RWPE2 (cell line): ENCODE results near the gene GNA15.
"Not testable (repeated sequence)": the region's sequence is repeated elsewhere in the genome, so short reads cannot be mapped to it uniquely, and the experiment has no call there.

Experiments
- ATAC-seq: fragments of 200-7000 bp; cut with Tn5 transposase; 3 replicates; pipeline ENCODE4 v1.9.1; 2021; ENCODE audit warnings: low read depth
- DNase-seq: peaks from one replicate; pipeline ENCODE4 v3.0.0-alpha.2; 2020; ENCODE audit warnings: low spot score
- H3K27ac ChIP-seq: fragments of 450-650 bp; 2 replicates; pipeline ENCODE4 v1.5.1; 2017; ENCODE audit warnings: mild to moderate bottlenecking; ENCODE audit not compliant: poor library complexity, severe bottlenecking
- H3K27me3 ChIP-seq: fragments of 250-450 bp; sonication (Bioruptor Pico); 2 replicates; pipeline ENCODE4 v1.5.1; 2021; ENCODE audit warnings: mild to moderate bottlenecking, moderate library complexity; ENCODE audit not compliant: insufficient read depth, poor library complexity, severe bottlenecking
- H3K36me3 ChIP-seq: fragments of 250-450 bp; sonication (Bioruptor Pico); 2 replicates; pipeline ENCODE4 v1.5.1; 2020; ENCODE audit warnings: low read depth, mild to moderate bottlenecking, moderate library complexity
- H3K4me1 ChIP-seq: fragments of 250-450 bp; sonication (Bioruptor Pico); 2 replicates; pipeline ENCODE4 v1.5.1; 2021; ENCODE audit warnings: mild to moderate bottlenecking, moderate library complexity; ENCODE audit not compliant: insufficient read depth, poor library complexity, severe bottlenecking
- H3K4me3 ChIP-seq: fragments of 250-450 bp; sonication (Bioruptor Pico); 2 replicates; pipeline ENCODE4 v1.5.1; 2021; ENCODE audit warnings: mild to moderate bottlenecking, moderate library complexity; ENCODE audit not compliant: severe bottlenecking
- H3K9me3 ChIP-seq: fragments of 250-450 bp; sonication (Bioruptor Pico); 2 replicates; pipeline ENCODE4 v1.5.1; 2021; ENCODE audit warnings: mild to moderate bottlenecking, moderate library complexity; ENCODE audit not compliant: severe bottlenecking
- TF ChIP-seq, protein P1 (sequence below): fragments of 450-650 bp; IDR thresholded peaks from one replicate; pipeline ENCODE4 v1.5.1; 2017; ENCODE audit warnings: mild to moderate bottlenecking, moderate library complexity; ENCODE audit not compliant: poor library complexity, severe bottlenecking

GNA15 gene, protein sequence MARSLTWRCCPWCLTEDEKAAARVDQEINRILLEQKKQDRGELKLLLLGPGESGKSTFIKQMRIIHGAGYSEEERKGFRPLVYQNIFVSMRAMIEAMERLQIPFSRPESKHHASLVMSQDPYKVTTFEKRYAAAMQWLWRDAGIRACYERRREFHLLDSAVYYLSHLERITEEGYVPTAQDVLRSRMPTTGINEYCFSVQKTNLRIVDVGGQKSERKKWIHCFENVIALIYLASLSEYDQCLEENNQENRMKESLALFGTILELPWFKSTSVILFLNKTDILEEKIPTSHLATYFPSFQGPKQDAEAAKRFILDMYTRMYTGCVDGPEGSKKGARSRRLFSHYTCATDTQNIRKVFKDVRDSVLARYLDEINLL

DNA sequence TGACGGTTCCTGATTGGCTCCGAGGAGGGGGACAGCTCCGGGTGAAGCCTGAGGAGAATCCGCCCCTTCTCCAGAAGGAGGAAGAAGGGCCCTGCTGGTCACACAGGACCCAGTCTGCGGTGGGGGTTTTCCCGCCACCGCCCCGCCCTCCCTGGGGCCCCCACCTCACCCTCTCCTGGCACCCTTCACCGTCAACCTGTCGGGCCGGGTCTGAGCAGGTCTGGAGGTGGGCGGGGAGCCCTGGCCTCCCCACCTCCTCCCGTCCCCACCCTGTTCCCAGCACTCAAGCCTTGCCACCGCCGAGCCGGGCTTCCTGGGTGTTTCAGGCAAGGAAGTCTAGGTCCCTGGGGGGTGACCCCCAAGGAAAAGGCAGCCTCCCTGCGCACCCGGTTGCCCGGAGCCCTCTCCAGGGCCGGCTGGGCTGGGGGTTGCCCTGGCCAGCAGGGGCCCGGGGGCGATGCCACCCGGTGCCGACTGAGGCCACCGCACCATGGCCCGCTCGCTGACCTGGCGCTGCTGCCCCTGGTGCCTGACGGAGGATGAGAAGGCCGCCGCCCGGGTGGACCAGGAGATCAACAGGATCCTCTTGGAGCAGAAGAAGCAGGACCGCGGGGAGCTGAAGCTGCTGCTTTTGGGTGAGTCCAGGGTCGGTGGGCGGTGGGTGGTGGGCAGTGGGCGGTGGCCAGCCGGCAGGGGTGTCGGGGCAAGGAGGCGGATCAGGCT, at the start of gene GNA15:
TSS of gene GNA15 (plus strand) at position 73 of the 723 bp plus-strand sequence. CDS start at position 491, 418 bp downstream.
- Histone ChIP-seq H3K4me1 (peaks cover 8% of the 10 kb centered on the region), H3K9me3 (no peaks in the 10 kb centered on the region), H3K27ac (peak within 1 kb of the TSS; percentile 93), H3K27me3 (no peaks in the 10 kb centered on the region), H3K36me3 (peaks cover 26% of the 10 kb centered on the region), H3K4me3 (peak within 1 kb of the TSS; percentile 87)
- DNase-seq (peak; percentile 65), ATAC-seq (peak; percentile 61)
- TF ChIP-seq, protein P1, sequence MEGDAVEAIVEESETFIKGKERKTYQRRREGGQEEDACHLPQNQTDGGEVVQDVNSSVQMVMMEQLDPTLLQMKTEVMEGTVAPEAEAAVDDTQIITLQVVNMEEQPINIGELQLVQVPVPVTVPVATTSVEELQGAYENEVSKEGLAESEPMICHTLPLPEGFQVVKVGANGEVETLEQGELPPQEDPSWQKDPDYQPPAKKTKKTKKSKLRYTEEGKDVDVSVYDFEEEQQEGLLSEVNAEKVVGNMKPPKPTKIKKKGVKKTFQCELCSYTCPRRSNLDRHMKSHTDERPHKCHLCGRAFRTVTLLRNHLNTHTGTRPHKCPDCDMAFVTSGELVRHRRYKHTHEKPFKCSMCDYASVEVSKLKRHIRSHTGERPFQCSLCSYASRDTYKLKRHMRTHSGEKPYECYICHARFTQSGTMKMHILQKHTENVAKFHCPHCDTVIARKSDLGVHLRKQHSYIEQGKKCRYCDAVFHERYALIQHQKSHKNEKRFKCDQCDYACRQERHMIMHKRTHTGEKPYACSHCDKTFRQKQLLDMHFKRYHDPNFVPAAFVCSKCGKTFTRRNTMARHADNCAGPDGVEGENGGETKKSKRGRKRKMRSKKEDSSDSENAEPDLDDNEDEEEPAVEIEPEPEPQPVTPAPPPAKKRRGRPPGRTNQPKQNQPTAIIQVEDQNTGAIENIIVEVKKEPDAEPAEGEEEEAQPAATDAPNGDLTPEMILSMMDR = no peak

DNA sequence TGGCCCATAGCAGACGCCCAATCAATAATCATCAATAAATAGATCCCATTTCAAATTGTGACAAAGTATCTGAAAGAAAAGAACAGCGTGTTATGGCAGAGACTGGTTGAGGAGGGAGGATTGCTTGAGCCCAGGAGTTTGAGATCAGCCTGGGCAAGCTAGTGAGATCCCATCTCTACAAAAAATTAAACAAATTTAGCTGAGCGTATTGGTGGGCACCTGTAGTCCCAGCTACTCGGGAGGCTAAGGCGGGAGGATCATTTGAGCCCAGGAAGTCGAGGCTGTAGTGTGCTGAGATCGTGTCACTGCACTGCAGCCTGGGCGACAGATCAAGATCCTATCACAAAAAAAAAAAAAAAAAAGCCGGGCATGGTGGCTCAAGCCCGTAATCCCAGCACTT, 48.1 kb upstream of the GNA15 start:
- no peak for ATAC-seq
- H3K27me3 ChIP-seq = no peaks in the 10 kb centered on the region
- no peak overlapping the region for H3K27ac ChIP-seq
- H3K4me1 ChIP-seq = no peaks in the 10 kb centered on the region
- no peak for DNase-seq
- no peaks in the 10 kb centered on the region for H3K36me3 ChIP-seq
- no peaks in the 10 kb centered on the region for H3K9me3 ChIP-seq
- no peak overlapping the region for H3K4me3 ChIP-seq
- TF ChIP-seq, protein P1 = no peak

DNA sequence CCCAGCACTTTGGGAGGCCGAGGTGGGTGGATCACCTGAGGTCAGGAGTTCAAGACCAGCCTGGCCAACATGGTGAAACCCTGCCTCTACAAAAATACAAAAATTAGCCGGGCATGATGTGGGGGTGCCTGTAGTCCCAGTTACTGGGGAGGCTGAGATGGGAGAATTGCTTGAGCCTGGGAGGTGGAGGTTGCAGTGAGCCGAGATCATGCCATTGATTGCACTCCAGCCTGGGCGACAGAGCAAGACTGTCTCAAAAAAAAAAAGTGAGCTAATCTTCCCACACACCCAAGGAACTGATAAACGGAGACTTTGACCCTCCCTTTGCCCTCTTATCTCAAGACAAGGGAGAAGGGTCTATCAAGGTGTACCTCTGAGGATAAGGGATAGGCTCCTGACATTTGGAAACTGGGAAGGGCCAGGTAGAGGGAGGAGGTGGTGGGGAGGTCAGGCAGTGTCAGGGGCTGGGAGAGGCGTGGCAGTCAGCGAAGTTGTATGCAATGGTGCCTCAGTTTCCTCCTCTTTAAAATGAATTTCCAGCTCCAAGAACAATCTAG, 46.5 kb upstream of the GNA15 start:
- not testable (repeated sequence) for H3K36me3 ChIP-seq, H3K4me3 ChIP-seq, ATAC-seq, H3K27ac ChIP-seq, DNase-seq, H3K4me1 ChIP-seq, H3K27me3 ChIP-seq, H3K9me3 ChIP-seq

DNA sequence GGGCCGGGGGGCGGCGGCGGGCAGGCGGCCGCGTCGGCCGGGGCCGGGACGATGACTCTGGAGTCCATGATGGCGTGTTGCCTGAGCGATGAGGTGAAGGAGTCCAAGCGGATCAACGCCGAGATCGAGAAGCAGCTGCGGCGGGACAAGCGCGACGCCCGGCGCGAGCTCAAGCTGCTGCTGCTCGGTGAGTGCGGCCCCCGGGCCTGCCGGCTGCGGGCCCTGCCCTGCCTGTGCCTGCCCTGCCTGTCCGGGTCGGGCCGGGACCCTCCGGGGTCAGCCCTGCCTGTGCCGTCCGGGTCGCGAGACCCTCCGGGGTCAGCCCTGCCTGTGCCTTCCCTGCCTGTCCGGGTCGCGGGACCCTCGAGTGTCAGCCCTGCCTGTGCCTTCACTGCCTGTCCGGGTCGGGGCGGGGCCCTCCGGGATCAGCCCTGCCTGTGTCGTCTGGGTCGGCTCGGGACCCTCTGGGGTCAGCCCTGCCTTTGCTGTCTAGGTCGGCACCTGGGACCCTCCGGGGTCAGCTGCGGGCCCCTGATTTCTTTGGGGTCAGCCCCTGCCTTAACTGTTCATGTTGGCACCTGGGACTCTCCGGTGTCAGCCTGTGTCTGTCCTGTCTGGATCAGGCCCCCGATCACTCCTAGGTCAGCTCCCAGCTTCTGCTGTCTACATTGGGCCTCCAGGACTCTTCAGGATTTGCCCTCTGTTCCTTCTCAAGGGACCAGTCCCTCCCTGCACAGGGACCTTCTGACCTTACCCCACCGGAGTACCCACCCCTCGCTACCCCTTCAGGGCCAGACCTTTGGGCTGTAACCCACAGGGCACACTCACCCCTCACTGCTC, 41.0 kb upstream of the GNA15 start:
- H3K9me3 ChIP-seq = no peaks in the 10 kb centered on the region
- ATAC-seq (peak; percentile 13; the same call in 1 of the 3 replicates), DNase-seq (peak; percentile 64)
- H3K4me1 ChIP-seq = peaks cover 17% of the 10 kb centered on the region
- peak overlapping the region; percentile 5 for H3K27ac ChIP-seq
- no peaks in the 10 kb centered on the region for H3K27me3 ChIP-seq
- TF ChIP-seq, protein P1 = no peak
- peak overlapping the region; percentile 87 for H3K4me3 ChIP-seq
- H3K36me3 ChIP-seq = no peaks in the 10 kb centered on the region
